COLO668 (cell line): ENCODE results near the gene SPACA6.
"Not testable (repeated sequence)": the region's sequence is repeated elsewhere in the genome, so short reads cannot be mapped to it uniquely, and the experiment has no call there.

Source experiments
- DNase-seq: peaks from one replicate; lab custom pipeline; 2025; ENCODE audit not compliant: unreplicated experiment; lab: John Stamatoyannopoulos, UW

The SPACA6 gene

DNA sequence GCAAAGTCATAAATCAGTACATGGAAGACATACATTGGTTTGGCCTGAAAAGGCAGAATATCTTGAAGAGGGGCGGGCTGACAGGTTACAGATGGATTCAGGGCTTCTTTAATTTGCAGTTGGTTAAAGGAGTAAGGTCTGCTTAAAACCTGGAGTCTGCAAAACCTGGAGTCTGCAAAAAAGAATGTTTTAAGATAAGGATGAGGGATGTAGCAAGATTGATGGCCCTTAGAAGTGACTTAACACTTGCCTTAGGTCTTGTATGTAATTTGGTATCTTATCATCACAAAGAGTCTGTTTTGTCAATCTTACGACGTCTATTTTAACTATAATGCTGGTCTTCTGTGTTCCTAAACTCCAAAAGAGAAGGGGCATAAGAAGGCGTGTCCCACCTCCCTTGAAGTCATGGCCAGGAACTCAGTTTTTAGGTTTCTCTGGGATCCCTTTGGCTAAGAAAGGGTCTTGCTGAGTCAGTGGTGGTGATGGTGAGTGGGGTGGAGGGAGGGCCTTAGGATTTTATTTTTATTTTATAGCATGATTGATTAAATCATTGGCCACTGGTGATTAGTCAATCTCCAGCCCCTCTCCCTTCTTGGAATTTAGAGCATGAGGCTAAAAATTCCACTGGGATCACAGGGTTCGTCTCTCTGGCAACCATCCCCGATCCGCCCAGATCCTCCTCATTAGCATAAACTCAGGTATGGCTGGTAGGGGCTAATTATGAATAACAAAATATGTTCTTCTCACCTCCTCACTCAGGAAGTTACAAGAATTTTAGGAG is 40.8 kb downstream of the SPACA6 start:
- no peak for DNase-seq

DNA sequence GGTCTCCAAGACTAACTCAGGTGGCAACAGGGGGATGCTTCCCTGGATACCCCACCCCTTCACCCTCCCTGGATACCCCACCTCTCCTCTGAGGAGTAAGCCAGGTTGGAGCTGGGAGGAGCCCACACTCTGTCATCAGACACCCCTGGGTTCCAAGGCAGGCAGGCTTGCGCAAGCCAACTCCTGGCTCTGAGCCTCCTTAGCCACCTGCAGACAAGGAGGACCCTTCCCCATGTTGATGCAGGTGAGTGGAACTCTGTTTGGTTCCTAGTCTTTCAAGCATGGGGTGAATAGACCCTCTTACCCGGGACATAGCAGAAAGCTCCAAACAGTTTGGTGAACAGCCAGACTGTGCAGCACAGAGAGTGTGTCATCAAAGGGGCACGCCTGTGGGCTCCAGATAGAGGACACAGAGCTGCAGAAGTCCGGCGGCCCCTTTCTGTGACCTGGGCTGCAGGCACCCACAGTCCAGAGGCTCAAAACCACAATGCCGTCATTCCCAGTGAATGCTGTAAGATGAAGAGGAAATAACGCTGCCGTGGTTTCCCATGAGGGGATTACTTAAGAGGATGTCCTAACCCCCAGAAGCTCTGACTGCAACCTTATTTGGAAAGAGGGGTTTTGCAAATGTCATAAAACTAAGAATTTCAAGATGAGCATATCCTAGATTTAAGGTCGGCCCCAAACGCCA is 42.8 kb downstream of the SPACA6 start:
- DNase-seq = no peak

DNA sequence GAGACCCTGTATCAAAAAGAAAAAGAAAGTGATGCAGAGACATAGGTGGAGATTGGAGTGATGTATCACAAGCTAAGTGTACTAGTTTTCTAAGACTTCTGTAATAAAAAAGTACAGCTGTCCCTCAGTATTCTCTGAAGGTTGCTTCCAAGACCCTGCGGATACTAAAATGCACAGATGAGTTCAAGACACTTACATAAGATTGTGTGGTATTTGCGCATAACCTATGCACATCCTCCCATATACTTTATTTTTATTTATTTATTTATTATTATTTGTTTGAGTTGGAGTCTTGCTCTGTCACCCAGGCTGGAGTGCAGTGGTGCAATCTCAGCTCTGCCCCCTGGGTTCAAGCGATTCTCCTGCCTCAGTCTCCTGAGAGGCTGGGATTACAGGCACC is 44.3 kb downstream of the SPACA6 start:
- no peak for DNase-seq

DNA sequence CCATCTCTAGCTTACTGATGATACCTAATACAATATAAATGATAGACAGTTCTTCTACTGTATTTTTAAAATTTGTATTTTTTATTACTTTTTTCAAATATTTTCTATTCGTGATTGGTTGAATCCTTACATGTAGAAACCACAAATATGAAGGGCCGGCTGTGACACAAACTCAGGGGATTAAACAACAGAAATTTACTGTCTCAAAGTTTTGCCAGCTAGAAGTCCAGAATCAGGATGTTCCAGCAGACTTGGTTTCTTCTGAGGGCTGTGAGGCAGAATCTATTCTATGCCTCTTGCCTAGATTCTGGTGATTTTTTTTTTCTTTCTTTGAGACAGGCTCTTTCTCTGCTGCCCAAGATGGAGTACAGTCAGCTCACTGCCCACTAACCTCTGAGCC is 44.8 kb downstream of the SPACA6 start:
- no peak for DNase-seq

DNA sequence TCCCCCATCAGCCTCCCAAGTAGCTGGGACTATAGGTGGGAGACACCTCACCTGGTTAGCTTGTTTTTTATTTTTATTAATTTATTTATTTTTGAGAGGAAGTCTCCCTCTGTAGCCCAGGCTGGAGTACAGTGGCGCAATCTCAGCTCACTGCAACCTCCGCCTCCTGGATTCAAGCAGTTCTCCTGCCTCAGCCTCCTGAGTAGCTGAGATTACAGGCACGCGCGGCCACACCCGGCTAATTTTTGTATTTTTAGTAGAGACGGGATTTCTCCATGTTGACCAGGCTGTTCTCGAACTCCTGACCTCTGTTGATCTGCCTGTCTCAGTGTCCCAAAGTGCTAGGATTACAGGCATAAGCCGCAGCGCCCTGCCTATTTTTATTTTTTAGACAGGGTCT is 45.4 kb downstream of the SPACA6 start:
- DNase-seq = not testable (repeated sequence)

DNA sequence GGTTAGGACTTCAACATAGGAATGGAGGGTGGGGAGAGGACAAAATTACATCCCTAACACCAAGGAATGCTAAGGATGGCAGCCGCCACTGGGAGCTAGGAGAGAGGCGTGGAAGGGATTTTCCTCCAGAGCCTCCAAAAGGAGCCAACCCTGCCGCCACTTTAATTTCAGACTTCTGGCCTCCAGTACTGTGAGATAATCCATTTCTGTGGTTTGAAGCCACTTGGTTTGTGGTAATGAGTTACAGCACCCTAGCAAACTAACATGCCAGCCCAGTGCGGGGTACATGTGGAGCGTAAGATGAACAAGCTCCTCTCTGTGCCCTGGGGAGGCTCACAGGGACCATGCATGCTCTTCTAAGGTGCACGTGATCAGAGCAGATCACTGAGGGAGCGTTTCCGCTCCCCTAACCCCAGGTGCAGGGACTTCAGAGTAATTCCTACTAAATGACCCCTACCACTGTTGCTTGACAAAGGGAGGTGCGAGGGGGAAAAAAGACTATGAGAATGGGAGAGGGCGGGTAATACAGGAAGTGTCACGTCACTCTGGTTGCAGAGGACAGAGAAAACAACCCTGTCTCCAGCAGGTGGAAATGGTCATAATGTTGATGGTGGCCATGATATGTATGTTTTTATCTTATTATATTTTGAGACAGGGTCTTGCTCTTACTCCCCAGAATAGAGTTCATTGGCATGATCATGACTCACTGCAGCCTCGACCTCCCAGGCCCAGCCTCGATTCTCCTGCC is 46.5 kb downstream of the SPACA6 start:
- DNase-seq = no peak

DNA sequence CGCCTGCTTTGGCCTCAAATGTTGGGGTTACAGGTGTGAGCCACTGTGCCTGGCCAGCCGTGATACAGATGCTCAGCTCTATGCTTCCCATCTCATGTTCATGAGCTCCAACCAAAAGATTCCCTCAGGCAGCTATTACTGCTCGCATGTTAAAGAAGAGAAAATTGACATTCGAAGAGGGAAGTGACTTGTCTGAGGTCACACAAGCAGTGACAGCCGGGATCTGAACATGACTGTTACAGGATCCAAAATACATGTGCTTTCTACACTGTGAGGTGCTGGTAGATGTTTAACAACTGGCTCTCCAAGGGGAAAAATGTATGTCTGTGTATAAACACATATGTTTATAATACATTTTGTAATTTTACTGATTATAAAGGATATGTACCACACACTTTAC is 47.2 kb downstream of the SPACA6 start:
- no peak for DNase-seq

DNA sequence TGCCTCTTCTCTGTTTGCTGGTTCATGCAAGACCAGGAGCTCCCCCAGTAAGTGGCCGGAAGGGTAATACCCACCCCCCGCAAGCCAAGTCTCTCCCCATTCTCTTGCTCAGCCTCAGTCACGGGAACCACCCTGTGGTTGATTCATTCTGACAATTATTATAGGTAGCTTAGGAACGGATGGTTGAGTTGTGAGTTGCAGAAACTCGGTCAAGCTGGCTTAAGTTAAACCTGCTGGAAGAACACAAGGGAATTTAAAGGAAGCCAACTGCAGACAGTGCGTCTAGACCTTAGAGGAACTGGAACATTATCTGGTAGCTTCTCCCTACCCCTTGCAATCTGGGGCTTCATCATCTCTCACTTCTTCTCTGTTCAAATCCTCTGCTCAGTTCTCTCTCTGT is 49.7 kb downstream of the SPACA6 start:
- DNase-seq = no peak

DNA sequence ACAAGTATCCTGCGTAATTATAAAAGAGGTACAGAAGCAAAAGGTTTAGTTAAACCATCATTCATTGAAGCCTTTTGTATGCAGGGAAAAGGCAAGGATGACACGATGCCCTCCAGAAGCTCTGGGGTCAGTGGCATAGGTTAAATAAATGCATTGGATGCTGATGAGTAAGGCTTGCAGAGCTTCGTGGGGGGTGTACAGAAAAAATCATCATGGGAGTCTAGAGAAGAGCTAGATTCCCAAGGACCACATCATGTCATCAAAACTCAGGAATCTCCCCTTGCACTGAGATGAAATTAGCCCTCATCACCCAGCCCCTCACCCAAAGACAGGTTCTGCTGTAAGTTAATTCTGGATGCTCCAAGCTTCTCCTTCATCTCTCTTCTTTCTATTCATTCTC is 50.3 kb downstream of the SPACA6 start:
- no peak for DNase-seq

DNA sequence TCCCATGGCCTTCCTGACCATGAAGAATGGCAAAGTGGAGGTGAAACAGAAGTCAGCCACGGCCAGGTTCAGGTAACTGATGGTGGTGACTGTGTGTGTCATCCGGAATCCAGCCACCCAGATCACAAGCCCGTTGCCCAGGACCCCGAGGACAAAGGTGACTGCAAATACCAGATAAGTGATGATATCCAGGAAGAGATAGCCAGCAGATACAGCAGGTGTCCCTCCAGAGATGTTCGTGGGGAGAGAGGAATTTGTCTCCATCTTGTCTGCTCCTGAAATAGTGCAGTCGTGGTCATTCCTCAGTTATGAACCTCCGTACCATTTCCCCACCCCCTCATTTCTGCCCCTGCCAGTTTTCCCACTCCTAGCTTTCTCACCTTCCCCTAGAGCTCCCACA is 53.6 kb downstream of the SPACA6 start:
- DNase-seq = no peak

DNA sequence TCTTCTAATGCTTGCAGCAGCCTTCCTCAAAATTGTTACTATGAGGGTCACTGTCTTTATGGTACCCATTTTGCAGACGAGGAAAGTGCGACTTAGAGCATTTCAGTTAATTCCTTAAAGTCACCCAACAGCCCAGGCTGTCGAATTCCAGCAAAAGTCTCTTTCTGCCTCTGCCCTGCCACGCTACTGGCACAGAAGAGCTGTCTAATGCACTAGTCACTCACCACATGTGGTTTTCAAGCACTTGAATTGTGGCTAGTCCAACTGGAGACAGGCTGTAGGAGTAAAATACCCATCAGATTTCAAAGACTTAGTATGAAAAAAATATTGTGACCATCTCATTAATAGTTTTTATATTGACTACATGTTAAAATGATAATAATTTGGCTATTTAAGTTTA is 56.8 kb downstream of the SPACA6 start:
- DNase-seq = no peak

DNA sequence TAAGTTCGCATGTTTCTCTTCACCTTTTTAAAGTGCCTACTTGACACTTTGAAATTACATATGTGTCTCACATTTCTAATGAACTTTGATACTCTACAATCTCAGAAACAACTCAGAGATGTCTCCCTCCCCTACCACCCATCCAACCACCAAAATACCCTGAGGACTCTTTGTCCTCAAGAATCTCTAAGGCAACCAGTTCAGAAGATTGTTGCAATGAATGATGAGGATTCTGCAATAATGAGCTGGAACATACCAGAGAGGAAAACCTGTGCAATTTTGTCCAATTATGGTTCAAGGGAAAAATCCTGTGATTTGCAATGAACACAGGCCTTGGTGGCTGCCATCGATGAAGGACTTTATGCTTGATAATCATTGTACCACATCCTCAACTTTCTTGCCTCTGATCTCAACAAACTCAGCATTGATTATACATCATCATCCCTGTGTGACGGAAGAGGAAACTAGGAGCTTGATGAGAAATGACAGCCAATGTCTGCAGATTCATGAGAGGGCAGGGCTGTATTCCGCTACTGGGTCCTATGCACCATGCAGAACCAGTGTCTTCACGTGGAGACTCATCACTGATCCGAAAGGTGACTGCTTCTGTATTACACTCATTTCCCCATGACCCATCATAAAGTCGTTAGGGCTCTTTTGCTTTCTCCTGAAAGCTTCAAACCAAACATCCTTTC is 57.4 kb downstream of the SPACA6 start:
- no peak for DNase-seq

DNA sequence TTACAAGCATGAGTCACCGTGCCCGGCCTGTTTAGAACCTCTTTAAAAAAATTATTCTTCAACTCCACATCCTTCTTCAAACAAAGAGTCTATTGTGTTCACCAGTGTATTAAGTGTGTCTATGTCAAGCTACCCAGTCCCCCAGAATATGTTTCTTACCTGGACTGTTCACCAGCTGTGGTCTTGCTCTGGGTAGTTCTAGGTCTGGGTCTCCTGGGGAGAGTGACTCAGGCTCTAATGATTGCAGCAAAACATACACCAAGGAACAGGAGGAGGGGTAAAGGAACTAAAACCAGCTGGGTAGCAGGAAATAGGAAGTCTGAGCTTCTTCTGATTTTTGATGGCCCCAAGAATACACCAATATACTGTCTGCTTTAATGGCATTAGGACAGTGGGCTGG is 58.5 kb downstream of the SPACA6 start, which contains the start of gene FPR1:
Gene FPR1, minus strand, starts transcription at position 224 of the 400 bp plus-strand sequence. CDS start 4,884 bp downstream, outside the sequence.
- DNase-seq = no peak

DNA sequence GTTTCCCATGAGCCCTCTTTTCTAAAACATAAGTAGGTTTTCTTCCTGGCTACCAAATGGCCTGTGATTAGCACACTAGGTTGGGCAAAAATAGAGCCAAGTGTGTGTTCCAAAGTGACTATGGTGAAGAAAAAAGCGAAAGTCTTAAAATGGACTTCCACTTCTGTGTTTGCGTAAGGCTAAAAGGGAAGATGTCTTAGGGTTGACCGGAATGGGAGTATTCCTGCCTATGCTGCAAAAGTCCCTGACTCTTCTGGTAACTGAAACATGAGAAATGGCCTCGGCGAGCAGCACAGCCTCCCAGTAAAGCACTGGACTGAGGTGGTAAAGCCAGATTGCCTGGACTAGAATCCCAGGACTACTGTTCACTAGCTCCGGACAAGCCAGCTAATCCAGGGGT is 61.0 kb downstream of the SPACA6 start:
- DNase-seq = no peak

DNA sequence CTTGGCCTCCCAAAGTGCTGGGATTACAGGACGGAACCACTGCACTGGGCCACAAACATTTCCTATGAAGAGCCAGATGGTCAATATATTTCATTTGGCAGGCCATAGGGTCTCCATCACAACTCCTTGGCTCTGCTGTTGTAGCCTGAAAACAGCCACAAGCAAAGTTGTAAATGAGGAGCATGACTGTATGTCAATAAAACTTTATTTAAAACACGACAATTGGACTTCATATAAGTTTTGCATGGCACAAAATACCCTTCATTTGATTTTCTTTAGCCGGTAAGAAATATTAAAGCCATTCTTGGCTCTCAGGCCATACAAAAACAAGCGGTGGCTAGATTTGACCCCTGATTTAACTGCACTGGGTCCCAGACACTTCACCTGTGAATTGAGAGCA is 61.6 kb downstream of the SPACA6 start:
- no peak for DNase-seq
